Measurements from ENCODE around the gene ZNF594. TPM values are rescaled to one million over a fixed set of nuclear protein-coding genes. Genes with fewer than 3 reads are reported as not detected.
A peak's percentile ranks its signal among the peaks of the same experiment; 100 is the strongest.
"Not testable (repeated sequence)": the region's sequence is repeated elsewhere in the genome, so short reads cannot be mapped to it uniquely, and the experiment has no call there.

ZNF594 gene
- total RNA-seq: 8.5 and 8.8 TPM in 2 replicates

DNA sequence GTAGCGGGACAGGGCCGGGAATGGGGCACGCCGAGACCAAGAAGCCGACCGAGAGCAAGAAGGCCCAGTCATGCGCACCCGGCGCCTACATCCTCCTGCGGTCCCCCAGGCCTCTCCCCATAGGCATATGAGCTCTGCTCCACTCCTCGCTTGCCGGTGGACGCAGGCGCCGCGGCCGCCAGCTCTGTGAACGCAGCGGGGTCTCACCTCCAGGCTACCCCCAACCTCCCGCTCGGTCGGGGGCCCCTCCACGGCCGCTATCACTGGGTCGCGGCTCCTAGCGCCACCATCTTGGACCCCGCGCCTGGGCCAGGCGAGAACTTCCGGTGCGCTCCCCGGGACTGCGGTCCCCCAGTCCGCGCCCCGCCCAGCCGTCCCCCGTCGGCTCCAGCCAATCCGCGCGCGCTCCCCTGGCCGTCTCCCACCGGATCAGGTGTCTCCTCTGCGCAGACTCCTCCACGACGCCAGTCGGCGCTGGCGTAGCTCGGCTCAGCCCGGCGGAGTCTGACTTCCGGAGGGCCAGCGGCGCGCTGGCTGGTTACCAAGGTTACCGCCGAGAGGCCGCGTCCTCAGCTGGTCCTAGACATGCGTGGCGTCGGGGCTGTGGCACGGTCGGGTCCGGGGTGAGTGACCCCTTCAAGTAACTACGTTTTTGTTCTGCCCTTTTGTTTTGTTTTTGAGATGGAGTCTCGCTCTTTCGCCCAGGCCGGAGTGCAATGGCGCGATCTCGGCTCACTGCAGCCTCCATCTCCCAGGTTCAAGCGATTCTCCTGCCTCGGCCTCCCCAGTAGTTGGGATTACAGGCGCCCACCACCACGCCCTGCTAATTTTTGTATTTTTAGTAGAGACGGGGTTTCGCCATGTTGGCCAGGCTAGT, at the start of gene ZNF594:
ZNF594 (minus strand) TSS at position 328 of the 877 bp plus-strand sequence. CDS start 7,612 bp downstream, outside the sequence.
- H3K36me3 Mint-ChIP-seq (ENCODE audit: low read depth): peaks cover 34% of the 10 kb centered on the region
- peak; percentile 95 for DNase-seq (ENCODE audit: low spot score)
- intact Hi-C loops (cut with micrococcal nuclease): loop anchor here (1.0 to 10.0 kb wide), 2 partner anchors 113 to 223 kb away; partner anchors contain the start of genes NUP88 and ZFP3
- peaks cover 20% of the 10 kb centered on the region for H3K4me1 Mint-ChIP-seq (ENCODE audit: low read depth)
- peak within 1 kb of the TSS; percentile 81 for H3K27ac Mint-ChIP-seq
- peak within 1 kb of the TSS; percentile 93 for H3K4me3 Mint-ChIP-seq
- H3K9me3 Mint-ChIP-seq: peaks cover 35% of the 10 kb centered on the region
- H3K27me3 Mint-ChIP-seq (ENCODE audit: insufficient read depth): peaks cover 2% of the 10 kb centered on the region

- H3K36me3 Mint-ChIP-seq (ENCODE audit: low read depth); H3K4me3 Mint-ChIP-seq; H3K9me3 Mint-ChIP-seq; H3K27ac Mint-ChIP-seq; H3K27me3 Mint-ChIP-seq (ENCODE audit: insufficient read depth); DNase-seq (ENCODE audit: low spot score): not testable (repeated sequence)
- intact Hi-C loops (cut with micrococcal nuclease): loop anchor here (10.0 kb wide), 2 partner anchors 95 to 135 kb away; no protein-coding TSS in a partner anchor
- peaks cover 21% of the 10 kb centered on the region for H3K4me1 Mint-ChIP-seq (ENCODE audit: low read depth)
Observed at GRCh38 chr17:5239769-5240168, 48.1 kb upstream of the ZNF594 start.

GRCh38 chr17:5238333-5238732, 46.7 kb upstream of the ZNF594 start:
- H3K9me3 Mint-ChIP-seq: no peaks in the 10 kb centered on the region
- no peak overlapping the region for H3K4me3 Mint-ChIP-seq
- H3K4me1 Mint-ChIP-seq (ENCODE audit: low read depth): peaks cover 21% of the 10 kb centered on the region
- H3K36me3 Mint-ChIP-seq (ENCODE audit: low read depth): peaks cover 2% of the 10 kb centered on the region
- no peak for DNase-seq (ENCODE audit: low spot score)
- intact Hi-C loops (cut with micrococcal nuclease): no loop called here
- peaks cover 2% of the 10 kb centered on the region for H3K27me3 Mint-ChIP-seq (ENCODE audit: insufficient read depth)
- H3K27ac Mint-ChIP-seq: no peak overlapping the region

GRCh38 chr17:5237541-5238016, 45.9 kb upstream of the ZNF594 start:
- no peaks in the 10 kb centered on the region for H3K9me3 Mint-ChIP-seq
- intact Hi-C loops (cut with micrococcal nuclease): loop anchor here (1.0 kb wide), 1 partner anchor 40 kb away; no protein-coding TSS in a partner anchor
- no peak overlapping the region for H3K27ac Mint-ChIP-seq
- H3K27me3 Mint-ChIP-seq (ENCODE audit: insufficient read depth): peaks cover 2% of the 10 kb centered on the region
- H3K36me3 Mint-ChIP-seq (ENCODE audit: low read depth): peaks cover 2% of the 10 kb centered on the region
- H3K4me3 Mint-ChIP-seq: no peak overlapping the region
- peak; percentile 15 for DNase-seq (ENCODE audit: low spot score)
- H3K4me1 Mint-ChIP-seq (ENCODE audit: low read depth): peaks cover 15% of the 10 kb centered on the region

DNA sequence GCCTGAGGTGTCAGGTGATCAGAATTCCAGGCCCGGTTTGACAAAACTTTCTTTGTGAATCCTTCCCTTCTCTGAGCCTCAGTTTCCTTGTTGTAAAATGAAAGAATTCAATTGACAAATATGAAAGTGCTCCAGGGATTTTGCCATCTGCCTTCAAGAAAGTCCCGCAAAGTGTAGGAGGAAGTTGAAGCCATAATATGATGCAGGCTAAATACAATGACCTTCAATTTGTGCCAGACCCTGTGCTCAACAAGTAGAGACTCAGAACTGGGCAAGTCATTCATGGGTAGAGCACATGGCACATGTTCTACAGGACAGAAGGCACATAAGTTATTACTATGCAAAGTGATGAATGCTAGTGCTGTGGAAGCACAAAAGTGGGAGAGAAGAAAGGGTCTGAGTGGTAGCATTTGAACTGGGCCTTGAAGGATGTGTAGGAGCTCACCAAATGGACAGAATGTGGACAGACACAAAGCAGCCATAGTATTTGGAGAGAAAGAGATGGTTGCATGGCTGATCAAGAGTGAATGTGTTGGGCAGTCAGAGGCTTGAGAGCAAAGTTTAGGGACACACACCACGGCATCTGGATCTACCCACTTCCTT, 45.4 kb upstream of the ZNF594 start:
- Mint-ChIP-seq H3K27me3 (ENCODE audit: insufficient read depth) (no peaks in the 10 kb centered on the region), H3K4me1 (ENCODE audit: low read depth) (peaks cover 10% of the 10 kb centered on the region), H3K27ac (no peak overlapping the region), H3K4me3 (no peak overlapping the region), H3K36me3 (ENCODE audit: low read depth) (no peaks in the 10 kb centered on the region), H3K9me3 (no peaks in the 10 kb centered on the region)
- intact Hi-C loops (cut with micrococcal nuclease): loop anchor here (1.0 kb wide), 1 partner anchor 40 kb away; no protein-coding TSS in a partner anchor
- no peak for DNase-seq (ENCODE audit: low spot score)

DNA sequence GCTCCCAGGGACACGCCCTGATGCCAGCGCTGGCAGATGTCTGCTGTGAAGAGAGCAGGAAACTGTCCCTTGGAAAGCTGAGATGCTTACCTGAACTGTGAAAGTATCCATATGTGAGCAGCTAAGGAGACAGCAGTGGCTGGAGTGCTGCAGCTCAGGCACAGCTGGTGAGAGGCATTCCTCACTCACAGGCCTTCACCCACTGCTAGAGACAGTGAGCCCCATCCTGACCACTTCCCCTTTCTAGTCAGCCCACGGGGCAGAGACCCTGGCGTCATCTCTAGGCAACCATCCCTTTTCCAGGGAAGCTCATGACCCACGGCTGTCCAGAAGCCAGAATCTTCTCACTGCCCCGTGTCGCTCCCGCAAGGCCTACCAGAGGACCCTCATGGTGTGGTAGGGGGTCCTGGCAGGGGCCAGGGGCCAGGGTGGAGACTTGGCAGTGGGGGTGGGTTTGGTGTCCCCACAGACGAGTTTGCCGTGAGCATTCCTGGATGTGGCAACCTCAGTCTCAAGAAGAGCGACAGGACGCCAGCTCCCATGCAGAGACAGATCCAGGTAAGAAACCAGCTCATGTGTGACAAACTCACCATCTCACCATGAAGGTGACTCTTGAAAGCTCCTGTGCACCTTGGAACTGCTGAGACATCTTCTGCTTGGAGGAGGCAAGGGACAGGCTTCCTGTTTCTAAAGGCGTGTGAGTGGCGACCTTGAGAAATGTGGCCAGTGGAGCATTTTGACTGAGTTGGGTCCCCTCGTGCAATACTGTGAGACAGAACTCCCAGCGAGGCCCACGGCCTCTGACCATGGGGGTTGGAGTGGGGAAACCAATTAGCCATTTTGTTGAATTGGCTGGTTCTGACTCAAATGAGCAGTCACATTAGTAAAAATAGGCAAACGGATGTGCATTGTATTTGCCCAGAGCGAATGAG, 43.2 kb upstream of the ZNF594 start, which contains the start of gene SCIMP:
SCIMP (minus strand) TSS at position 216 of the 932 bp plus-strand sequence; CDS start at position 111, 105 bp downstream.
- no peak for DNase-seq (ENCODE audit: low spot score)
- Mint-ChIP-seq H3K4me3 (no peak within 1 kb of the TSS), H3K9me3 (no peaks in the 10 kb centered on the region), H3K27ac (no peak within 1 kb of the TSS), H3K36me3 (ENCODE audit: low read depth) (no peaks in the 10 kb centered on the region), H3K4me1 (ENCODE audit: low read depth) (peaks cover 8% of the 10 kb centered on the region), H3K27me3 (ENCODE audit: insufficient read depth) (no peaks in the 10 kb centered on the region)
- intact Hi-C loops (cut with micrococcal nuclease): no loop called here

DNA sequence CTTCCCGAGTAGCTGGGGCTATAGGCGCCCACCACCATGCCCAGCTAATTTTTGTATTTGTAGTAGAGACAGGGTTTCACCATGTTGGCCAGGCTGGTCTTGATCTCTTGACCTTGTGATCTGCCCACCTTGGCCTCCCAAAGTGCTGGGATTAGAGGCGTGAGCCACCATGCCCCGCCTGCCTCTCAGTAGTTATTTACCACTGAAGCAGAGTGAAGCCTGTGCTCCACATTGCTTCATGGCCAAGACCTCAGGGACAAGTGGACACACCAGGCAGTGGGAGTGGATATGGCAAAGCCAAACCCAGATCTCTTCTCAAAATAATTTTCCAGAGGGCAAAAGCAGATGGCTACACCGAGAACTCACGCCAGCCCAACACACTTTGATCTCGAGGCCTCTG, 41.8 kb upstream of the ZNF594 start:
- H3K4me3 Mint-ChIP-seq; H3K9me3 Mint-ChIP-seq; DNase-seq (ENCODE audit: low spot score); intact Hi-C loops (cut with micrococcal nuclease); H3K36me3 Mint-ChIP-seq (ENCODE audit: low read depth); H3K27ac Mint-ChIP-seq; H3K27me3 Mint-ChIP-seq (ENCODE audit: insufficient read depth): not testable (repeated sequence)
- peaks cover 14% of the 10 kb centered on the region for H3K4me1 Mint-ChIP-seq (ENCODE audit: low read depth)

DNA sequence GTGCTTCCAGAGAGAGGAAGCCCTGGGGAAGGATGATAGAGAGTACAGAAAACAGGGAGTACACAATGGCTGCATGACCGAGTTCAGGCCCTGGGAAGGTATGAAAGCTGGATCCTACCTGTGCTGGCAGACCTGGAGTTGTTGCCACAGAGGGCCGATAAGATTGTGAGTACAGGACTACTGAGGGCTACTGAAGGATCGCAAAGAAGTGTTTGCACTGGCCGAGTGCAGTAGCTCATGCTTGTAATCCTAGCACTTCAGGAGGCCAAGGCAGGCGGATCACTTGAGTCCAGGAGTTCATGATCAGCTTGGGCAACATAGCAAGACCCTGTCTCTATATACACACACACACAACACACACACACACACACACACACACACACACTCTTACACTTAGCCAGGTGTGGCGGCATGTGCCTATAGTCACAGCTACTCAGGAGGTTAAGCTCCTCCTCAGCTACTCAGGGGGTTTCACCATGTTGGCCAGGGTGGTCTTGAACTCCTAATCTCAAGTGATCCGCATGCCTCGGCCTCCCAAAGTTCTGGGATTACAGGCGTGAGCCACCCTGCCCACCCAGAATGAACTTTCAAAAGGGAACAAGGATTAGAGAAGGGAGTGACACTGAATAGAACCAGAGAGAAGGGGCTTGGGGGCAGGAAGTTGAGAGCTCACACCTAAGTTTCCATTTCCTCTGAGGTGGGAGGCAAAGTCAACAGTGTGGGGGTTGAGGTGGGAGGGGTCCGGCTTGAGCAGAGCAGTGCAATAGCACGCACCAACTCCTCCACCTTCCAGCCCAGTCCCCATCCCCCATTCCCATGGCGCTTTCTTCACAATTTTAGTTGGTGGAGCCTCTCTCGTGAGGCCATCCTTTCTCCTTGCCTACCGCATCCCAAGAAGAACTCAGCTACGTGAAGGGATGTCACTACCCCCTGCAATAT, 35.5 kb upstream of the ZNF594 start:
- intact Hi-C loops (cut with micrococcal nuclease): no loop called here

DNA sequence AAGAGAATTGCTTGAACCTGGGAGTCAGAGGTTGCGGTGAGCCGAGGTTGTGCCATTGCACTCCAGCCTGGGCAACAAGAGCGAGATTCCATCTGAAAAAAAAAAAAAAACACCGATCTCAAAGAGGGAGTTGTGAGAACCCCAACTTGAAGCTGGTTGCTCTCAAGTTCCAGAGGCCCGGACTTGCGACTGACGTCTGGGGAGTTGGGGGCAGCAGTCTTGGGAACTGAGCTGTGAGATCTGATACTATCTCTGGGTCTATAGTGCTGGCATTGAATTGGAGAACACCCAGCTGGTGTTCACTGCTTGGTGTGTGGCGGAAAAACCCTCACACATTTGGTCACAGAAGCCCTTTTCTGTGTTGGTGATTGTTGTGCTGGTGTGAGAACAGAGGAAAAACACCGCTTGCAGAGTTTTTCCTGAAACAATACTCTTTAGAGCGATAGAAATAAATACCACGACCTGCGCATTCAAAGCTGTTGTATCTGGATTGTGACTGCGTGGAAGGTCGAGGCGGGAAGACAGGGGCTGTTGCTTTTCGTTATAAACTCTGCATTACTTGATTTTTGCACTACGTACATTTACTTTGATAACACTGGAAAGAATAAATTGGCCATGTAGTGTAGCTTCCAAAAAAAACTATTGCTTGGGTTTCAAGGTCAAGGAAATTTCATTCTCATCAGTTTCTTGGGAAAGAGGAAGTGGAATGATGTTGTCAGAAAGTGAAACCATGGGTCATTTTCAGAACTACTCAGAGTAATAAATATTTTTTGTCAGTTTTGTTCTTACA, 34.2 kb upstream of the ZNF594 start:
- H3K4me1 Mint-ChIP-seq (ENCODE audit: low read depth): peaks cover 17% of the 10 kb centered on the region
- no peaks in the 10 kb centered on the region for H3K36me3 Mint-ChIP-seq (ENCODE audit: low read depth)
- no peaks in the 10 kb centered on the region for H3K27me3 Mint-ChIP-seq (ENCODE audit: insufficient read depth)
- H3K9me3 Mint-ChIP-seq: no peaks in the 10 kb centered on the region
- no peak overlapping the region for H3K27ac Mint-ChIP-seq
- intact Hi-C loops (cut with micrococcal nuclease): no loop called here
- no peak for DNase-seq (ENCODE audit: low spot score)
- H3K4me3 Mint-ChIP-seq: no peak overlapping the region

More for the DNA sequence above, 35.5 kb upstream of the ZNF594 start:
- Mint-ChIP-seq H3K4me3 (no peak overlapping the region), H3K9me3 (no peaks in the 10 kb centered on the region), H3K36me3 (ENCODE audit: low read depth) (no peaks in the 10 kb centered on the region), H3K4me1 (ENCODE audit: low read depth) (peaks cover 17% of the 10 kb centered on the region), H3K27me3 (ENCODE audit: insufficient read depth) (no peaks in the 10 kb centered on the region), H3K27ac (no peak overlapping the region)
- DNase-seq (ENCODE audit: low spot score): no peak

DNA sequence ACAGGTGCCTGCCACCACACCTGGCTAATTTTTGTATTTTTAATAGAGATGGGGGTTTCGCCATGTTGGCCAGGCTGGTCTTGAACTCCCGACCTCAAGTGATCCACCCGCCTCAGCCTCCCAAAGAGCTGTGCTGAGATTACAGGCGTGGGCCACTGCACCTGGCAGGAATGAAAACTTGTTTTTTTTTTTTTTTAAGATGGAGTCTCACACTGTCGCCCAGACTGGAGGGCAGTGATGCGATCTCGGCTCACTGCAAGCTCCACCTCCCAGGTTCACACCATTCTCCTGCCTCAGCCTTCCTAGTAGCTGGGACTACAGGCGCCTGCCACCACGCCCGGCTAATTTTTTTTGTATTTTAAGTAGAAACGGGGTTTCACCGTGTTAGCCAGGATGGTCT, 30.2 kb upstream of the ZNF594 start:
- H3K4me3 Mint-ChIP-seq; H3K27ac Mint-ChIP-seq; H3K36me3 Mint-ChIP-seq (ENCODE audit: low read depth); H3K4me1 Mint-ChIP-seq (ENCODE audit: low read depth); DNase-seq (ENCODE audit: low spot score); H3K27me3 Mint-ChIP-seq (ENCODE audit: insufficient read depth); H3K9me3 Mint-ChIP-seq; intact Hi-C loops (cut with micrococcal nuclease): not testable (repeated sequence)

DNA sequence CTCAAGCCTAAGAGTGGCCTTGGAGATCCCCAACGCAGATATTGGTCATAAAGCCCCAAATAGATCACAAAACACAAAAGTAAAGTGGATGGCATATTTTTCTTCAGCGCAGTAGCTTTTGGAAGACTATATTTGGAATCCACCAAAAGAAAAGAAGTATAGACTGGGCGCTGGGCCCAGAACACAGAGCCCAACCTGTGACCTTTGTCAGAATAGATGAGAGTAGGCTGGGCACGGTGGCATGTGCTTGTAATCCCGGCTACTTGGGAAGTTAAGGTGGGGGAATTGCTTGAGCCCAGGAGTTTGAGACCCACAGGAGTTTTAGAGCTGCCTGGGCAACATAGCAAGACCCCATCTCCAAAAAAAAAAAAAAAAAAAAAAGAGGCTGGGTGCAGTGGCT, 28.4 kb upstream of the ZNF594 start:
- Mint-ChIP-seq H3K36me3 (ENCODE audit: low read depth) (no peaks in the 10 kb centered on the region), H3K4me3 (no peak overlapping the region), H3K27me3 (ENCODE audit: insufficient read depth) (no peaks in the 10 kb centered on the region), H3K9me3 (no peaks in the 10 kb centered on the region), H3K27ac (no peak overlapping the region), H3K4me1 (ENCODE audit: low read depth) (no peaks in the 10 kb centered on the region)
- intact Hi-C loops (cut with micrococcal nuclease): no loop called here
- DNase-seq (ENCODE audit: low spot score): no peak
